NCI-H2196 treated with DMSO at 0.1 percent for 48 hours (cell line): ENCODE measurements around the gene KRTAP4-2.
"Not testable (repeated sequence)": the region's sequence is repeated elsewhere in the genome, so short reads cannot be mapped to it uniquely, and the experiment has no call there.

Source experiments
- DNase-seq: peaks from one replicate; lab custom pipeline; 2025; ENCODE audit not compliant: unreplicated experiment; lab: John Stamatoyannopoulos, UW

The KRTAP4-2 gene

DNA sequence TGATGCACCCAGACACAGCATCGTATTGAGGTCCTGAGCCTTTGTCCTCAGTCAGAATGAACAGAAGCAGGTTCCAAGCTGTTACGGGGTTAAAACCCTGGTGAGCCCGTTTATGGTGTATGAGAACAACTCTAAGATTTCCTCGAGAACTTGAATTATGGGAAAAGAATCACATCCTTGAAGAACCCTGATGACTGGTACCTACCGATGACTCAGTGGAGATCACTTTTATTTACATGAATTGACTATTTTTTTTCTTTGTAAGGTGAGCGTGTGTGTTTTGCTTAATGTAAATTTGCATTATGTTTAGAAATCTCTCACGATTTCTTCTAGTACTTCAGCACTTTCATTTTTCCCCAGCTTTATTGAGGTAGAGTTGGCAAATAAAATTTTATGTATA, 14.2 kb downstream of the KRTAP4-2 start:
- DNase-seq, result no peak

- DNase-seq, result no peak
These were observed 17.4 kb downstream of the KRTAP4-2 start, which contains the start of gene KRTAP4-4 for GRCh38 chr17:41160648-41161047. KRTAP4-4 (minus strand) TSS chr17:41160748; CDS start chr17:41160691, 57 bp downstream.

- DNase-seq, result not testable (repeated sequence)
These were observed 17.8 kb downstream of the KRTAP4-2 start for GRCh38 chr17:41160190-41160589.

- DNase-seq, result no peak
These were observed 24.2 kb downstream of the KRTAP4-2 start for GRCh38 chr17:41153856-41154255.

GRCh38 chr17:41151525-41151924, 26.5 kb downstream of the KRTAP4-2 start:
- DNase-seq, result no peak

GRCh38 chr17:41150026-41150425, 28.0 kb downstream of the KRTAP4-2 start:
- no peak for DNase-seq

GRCh38 chr17:41149652-41149985, 28.4 kb downstream of the KRTAP4-2 start, which contains the start of gene KRTAP4-5:
KRTAP4-5 (minus strand) TSS chr17:41149825; CDS start chr17:41149767, 58 bp downstream.
- no peak for DNase-seq

GRCh38 chr17:41148971-41149651, 28.9 kb downstream of the KRTAP4-2 start:
- not testable (repeated sequence) for DNase-seq

DNA sequence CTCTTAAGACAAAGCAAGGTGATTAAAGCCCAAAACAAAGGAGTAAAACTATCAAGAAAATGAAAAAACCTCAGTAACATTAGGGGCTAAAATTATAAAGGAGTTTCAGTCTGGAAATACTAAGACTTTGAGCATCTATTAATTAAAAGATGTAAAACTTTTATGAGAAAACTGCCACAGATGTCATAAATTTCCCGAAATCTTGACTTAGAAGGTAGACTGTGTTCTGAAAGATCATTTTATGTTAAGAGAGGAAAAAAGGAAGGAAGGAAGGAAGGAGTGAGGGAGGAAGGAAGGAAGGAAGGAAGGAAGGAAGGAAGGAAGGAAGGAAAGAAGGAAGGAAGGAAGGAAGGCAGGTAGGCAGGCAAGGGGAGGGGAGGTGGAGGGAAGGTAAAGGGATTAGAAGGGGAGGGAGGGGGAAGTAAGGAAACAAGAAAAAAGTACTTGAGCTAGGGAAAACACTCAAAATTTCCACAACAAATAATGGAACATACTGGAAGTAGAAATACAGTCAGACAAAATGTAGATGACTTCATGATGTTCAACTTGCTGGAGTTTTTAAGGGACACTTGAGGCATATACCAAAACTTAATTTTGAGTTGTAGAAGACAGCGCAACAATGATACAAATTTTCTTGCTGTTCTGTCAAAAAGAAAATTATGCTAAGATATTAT, 30.4 kb downstream of the KRTAP4-2 start:
- no peak for DNase-seq

DNA sequence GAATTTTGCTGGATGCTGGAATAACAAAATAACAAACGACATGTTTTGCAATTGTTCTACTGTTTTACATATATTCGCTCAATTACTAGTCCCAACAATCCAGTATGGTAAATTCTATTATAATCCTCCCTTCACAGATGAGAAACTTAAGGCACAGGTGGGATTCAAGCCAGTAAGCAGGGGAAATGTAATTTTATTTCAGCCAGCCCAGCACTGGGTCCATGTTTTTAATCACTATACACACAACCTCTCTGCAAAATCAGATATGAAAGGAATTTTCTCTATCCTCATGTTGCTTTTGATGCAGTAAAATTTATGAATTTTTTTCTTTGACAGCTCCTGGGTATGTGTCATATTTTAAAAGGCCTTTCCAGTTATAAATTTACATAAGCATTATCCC, 32.8 kb downstream of the KRTAP4-2 start:
- no peak for DNase-seq

- no peak for DNase-seq
These were observed 33.2 kb downstream of the KRTAP4-2 start for GRCh38 chr17:41144846-41145245.

- DNase-seq, result no peak
These were observed 36.7 kb downstream of the KRTAP4-2 start for GRCh38 chr17:41141361-41141760.

GRCh38 chr17:41140360-41141131, 37.5 kb downstream of the KRTAP4-2 start, which contains the start of gene KRTAP4-6:
KRTAP4-6 (minus strand) TSS chr17:41140544; CDS start chr17:41140487, 57 bp downstream.
- DNase-seq, result no peak

DNA sequence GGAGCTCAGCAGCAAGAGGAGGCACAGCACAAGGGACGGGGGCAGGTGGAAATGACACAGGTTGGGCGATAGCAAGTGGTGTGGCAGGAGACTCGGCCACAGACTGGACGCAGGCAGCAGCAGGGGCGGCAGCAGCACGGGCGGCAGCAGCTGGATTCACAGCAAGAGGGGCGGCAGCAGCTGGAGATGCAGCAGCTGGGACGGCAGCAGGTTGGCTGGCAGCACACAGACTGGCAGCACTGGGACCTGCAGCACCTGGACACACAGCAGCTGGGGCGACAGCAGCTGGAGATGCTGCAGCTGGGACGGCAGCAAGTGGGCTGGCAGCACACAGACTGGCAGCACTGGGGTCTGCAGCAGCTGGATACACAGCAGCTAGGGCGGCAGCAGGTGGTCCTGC, 38.2 kb downstream of the KRTAP4-2 start:
- DNase-seq, result not testable (repeated sequence)

DNA sequence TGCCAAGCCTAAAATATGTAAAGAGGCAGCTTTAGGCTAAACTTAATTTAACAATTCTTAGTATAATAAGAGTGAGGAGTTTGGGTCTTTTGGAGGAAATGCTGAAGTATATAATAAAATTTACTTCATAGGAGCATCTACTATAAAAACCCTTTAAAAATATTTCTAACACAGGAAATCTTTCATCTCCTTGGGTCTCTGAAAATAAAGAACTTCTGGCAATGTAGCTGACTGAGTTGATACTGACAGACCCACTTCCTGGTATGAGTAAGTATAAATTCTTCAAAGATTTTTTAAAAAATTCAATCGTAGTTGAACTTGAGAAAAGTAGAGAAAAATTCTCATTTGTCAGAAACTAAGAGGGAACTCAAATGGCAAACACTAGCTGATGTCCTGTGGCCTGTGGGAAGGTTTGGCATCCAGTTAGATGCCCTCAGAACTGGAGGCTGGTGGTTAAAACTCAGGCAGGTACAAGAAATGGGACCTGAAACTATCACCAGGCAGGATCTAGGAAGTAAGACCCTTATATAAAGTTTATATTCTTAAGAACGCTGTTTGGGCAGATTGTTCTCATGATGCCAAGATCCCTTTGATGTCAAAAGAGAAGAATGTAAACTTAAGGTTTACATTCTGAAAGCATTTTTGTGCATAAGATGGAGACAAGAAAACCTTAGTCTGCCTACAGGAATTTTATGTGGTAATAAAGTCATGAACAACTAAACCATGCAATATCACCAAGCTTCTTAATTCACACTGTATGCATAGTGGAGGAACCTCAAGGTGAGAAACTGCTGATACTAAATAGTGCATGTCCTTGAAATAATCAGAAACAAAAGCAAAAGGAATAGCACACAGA, 43.9 kb downstream of the KRTAP4-2 start:
- DNase-seq, result no peak

- DNase-seq, result no peak
These were observed 46.0 kb downstream of the KRTAP4-2 start for GRCh38 chr17:41131979-41132378.
